Stimulated activated CD4-positive, alpha-beta T cell treated with anti-CD3 and anti-CD28 coated beads, Interleukin-2, amount 100 ng/mL, for 24 hours (primary cell): ENCODE results near the gene CLTA.

Experiments used
- DNase-seq, 2 donors: peaks; one replicate each; pipeline ENCODE4 v3.0.0-alpha.2; 2020

The CLTA gene

GRCh38 chr9:36190388-36191289 is at the start of gene CLTA:
TSS of gene CLTA (plus strand) at chr9:36190921. CDS start at chr9:36191057, 136 bp downstream.
- DNase-seq, result peak; percentile 90 to 95

- DNase-seq, result no peak
Measured at GRCh38 chr9:36141288-36141687, 49.4 kb upstream of the CLTA start.

- no peak for DNase-seq
Measured at GRCh38 chr9:36141761-36142160, 49.0 kb upstream of the CLTA start.

- no peak for DNase-seq
Measured at GRCh38 chr9:36142510-36143244, 48.0 kb upstream of the CLTA start.

- no peak for DNase-seq
Measured at GRCh38 chr9:36143245-36143641, 47.5 kb upstream of the CLTA start.

GRCh38 chr9:36144309-36145232 is 46.1 kb upstream of the CLTA start:
- no peak for DNase-seq

GRCh38 chr9:36145970-36146369 is 44.8 kb upstream of the CLTA start:
- no peak for DNase-seq

GRCh38 chr9:36146651-36147050 is 44.1 kb upstream of the CLTA start:
- no peak for DNase-seq

GRCh38 chr9:36147441-36148175 is 43.1 kb upstream of the CLTA start:
- DNase-seq, result no peak

GRCh38 chr9:36148311-36149051 is 42.2 kb upstream of the CLTA start:
- peak; percentile 65 to 78 for DNase-seq

GRCh38 chr9:36149197-36149596 is 41.5 kb upstream of the CLTA start:
- no peak for DNase-seq

- DNase-seq, result no peak
Measured at GRCh38 chr9:36150574-36151315, 40.0 kb upstream of the CLTA start.

GRCh38 chr9:36151316-36152210 is 39.2 kb upstream of the CLTA start:
- DNase-seq, result peak; percentile 84

- no peak for DNase-seq
Measured at GRCh38 chr9:36152741-36153438, 37.8 kb upstream of the CLTA start.

- no peak for DNase-seq
Measured at GRCh38 chr9:36153746-36154145, 37.0 kb upstream of the CLTA start.

- DNase-seq, result no peak
Measured at GRCh38 chr9:36154331-36154952, 36.3 kb upstream of the CLTA start.

GRCh38 chr9:36156116-36156515 is 34.6 kb upstream of the CLTA start:
- DNase-seq, result no peak

- no peak for DNase-seq
Measured at GRCh38 chr9:36158122-36158521, 32.6 kb upstream of the CLTA start.
